Epithelial cell of esophagus (primary cell): ENCODE results near the gene KCNMA1.

Experiments used
- DNase-seq: peaks from one replicate; pipeline ENCODE4 v3.0.0; 2010; ENCODE audit warnings: low read depth
- H3K4me3 ChIP-seq: 2 replicates; pipeline ENCODE4 v1.5.1; 2011; ENCODE audit warnings: mild to moderate bottlenecking, low read length, control low read depth
- TF ChIP-seq, protein P1 (sequence below): IDR thresholded peaks from 2 replicates; pipeline ENCODE4 v1.5.1; 2011; ENCODE audit warnings: low read depth, mild to moderate bottlenecking, low read length, control low read depth, inconsistent platforms; ENCODE audit not compliant: insufficient read depth; ENCODE audit errors: missing control alignments

The KCNMA1 gene

GRCh38 chr10:77168161-77168560, 469.4 kb downstream of the KCNMA1 start:
- TF ChIP-seq, protein P1, sequence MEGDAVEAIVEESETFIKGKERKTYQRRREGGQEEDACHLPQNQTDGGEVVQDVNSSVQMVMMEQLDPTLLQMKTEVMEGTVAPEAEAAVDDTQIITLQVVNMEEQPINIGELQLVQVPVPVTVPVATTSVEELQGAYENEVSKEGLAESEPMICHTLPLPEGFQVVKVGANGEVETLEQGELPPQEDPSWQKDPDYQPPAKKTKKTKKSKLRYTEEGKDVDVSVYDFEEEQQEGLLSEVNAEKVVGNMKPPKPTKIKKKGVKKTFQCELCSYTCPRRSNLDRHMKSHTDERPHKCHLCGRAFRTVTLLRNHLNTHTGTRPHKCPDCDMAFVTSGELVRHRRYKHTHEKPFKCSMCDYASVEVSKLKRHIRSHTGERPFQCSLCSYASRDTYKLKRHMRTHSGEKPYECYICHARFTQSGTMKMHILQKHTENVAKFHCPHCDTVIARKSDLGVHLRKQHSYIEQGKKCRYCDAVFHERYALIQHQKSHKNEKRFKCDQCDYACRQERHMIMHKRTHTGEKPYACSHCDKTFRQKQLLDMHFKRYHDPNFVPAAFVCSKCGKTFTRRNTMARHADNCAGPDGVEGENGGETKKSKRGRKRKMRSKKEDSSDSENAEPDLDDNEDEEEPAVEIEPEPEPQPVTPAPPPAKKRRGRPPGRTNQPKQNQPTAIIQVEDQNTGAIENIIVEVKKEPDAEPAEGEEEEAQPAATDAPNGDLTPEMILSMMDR = no peak
- no peak overlapping the region for H3K4me3 ChIP-seq
- DNase-seq = peak; percentile 65

GRCh38 chr10:77165445-77166208, 472.0 kb downstream of the KCNMA1 start:
- TF ChIP-seq, protein P1 = peak; percentile 75
- peak; percentile 76 for DNase-seq
- no peak overlapping the region for H3K4me3 ChIP-seq

- no peak overlapping the region for H3K4me3 ChIP-seq
- TF ChIP-seq, protein P1 = no peak
- peak; percentile 55 for DNase-seq
Observed at GRCh38 chr10:77164616-77165311, 472.8 kb downstream of the KCNMA1 start.

DNA sequence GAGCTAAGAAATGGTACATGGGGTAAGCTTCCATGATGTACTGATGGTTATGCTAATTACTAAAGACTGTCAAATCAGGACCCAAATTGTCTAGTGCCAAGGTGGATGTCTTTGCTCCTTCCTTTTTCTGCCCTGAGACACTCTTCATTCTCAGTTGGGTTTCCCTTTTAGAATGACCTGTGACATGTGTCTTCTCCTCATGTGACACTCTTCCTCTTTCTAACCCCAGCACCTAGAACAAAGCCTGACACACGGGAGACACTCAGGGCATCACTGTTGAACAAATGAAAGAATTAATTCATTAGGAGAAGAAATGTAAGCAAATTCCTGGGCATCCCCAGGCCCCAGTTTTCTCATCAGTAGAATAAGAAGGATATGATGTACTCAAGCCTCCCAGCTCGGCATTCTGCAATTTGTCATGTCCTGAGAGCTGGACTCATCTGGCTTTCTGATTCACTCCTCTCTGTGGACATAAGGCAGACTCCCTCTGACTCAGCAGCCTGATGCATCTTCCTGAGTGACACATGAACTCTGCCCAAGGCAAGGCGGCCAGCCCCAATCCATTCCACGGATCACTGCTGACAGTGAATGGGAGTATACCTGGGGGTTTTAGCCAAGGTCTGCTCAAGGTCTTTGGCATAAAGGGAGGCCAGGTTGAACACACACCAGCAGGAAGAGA, 473.8 kb downstream of the KCNMA1 start:
- no peak overlapping the region for H3K4me3 ChIP-seq
- TF ChIP-seq, protein P1 = no peak
- peak; percentile 100 for DNase-seq

DNA sequence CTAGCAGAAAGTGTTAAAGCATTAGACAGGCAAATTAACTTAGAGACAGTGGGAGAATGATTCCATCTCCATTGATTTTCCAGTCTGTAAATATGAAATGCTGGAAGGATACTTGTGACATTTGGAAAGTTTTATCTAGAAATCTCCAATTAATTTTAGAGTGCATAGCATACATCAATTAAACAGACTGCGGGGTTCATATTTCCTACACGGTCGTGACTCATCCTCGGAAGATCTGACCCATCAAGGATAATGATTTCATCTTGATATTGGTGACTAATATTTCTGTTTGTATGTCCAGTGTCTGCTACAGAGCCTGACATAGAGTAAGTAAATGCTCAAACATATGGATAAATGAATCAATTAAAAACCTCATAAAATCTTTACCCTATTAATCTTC, 474.9 kb downstream of the KCNMA1 start:
- TF ChIP-seq, protein P1 = no peak
- H3K4me3 ChIP-seq = no peak overlapping the region
- DNase-seq = peak; percentile 95

DNA sequence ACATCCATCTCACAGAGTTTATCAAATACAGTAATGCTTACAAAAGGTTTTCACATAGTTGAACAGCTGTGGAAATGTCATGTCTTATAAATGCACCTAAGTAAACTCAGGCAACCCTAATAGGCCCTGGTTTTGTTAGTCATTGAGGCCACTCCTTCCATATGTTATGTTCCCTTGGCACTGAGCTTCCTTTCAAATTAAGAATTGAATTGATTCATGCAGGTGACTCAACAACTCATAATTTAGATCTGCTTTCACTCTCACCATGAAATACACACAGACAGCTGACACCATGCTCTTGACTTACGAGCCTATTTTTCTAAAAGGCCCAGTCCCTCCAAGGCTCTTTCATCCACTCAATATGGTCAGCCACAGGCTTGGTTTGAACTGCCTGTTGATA, 476.9 kb downstream of the KCNMA1 start:
- no peak overlapping the region for H3K4me3 ChIP-seq
- peak; percentile 97 for DNase-seq
- TF ChIP-seq, protein P1 = no peak
